GM18858 (cell line): ENCODE measurements around the gene IRF9.
A peak's percentile ranks its signal among the peaks of the same experiment; 100 is the strongest.

Source experiments
- ATAC-seq: cut with Tn5 transposase; IDR thresholded peaks from one replicate; pipeline ENCODE4 v1.9.1; 2021; ENCODE audit not compliant: unreplicated experiment

The IRF9 gene

DNA sequence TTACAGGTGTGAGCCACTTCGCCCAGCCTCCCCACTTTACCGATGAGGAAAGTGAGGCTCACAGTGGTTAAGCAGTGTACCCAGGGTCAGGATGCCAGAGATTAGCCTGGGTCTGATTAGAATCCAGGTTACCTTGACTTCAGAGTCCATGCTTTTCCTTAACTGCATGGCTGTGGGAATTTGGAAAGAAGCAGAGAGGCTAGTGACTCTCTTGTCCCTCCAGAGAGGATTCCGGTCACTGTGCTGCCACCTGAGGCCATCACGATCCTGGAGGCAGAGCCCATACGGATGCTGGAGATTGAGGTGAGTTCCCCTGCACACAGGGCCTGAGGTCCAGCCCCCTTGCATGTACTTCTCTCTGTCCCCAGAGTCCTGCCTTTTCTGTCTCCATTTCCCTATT, 15.5 kb downstream of the IRF9 start:
- no peak for ATAC-seq

DNA sequence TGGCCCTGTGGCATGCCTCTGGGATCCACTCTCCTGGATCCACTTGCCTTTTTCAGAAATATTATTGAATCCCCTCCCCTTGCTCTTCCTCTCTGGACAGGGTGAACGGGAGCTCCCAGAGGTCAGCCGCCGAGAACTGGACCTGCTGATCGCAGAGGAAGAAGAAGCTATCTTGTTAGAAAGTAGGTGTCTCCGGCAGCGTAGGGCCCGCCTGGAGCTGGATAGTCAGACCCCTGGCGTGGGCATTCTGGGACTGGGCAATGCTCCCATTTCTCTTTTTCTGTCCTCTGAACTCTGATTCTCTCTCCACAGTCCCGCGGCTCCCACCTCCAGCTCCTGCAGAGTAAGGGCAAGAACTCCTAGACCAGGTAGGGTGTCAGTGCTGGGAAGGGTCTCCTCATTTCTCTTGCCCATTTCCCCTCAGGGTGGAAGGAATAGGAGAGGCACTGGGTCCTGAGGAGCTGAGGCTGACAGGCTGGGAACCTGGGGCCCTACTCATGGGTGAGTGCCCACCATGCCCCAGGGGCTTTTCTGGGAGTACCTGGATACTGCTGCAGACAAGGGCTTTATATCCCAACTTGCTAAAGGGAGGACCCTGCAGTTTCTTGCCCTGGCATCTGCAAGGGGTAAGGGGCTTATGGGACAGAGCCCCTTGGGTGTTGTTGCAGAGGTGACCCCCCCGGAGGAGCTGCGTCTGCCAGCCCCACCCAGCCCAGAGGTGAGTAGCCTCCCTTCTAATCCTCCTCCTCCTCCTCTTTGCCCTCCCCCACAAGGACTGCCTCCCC, 16.2 kb downstream of the IRF9 start:
- no peak for ATAC-seq

GRCh38 chr14:24177891-24178290, 16.8 kb downstream of the IRF9 start:
- no peak for ATAC-seq

DNA sequence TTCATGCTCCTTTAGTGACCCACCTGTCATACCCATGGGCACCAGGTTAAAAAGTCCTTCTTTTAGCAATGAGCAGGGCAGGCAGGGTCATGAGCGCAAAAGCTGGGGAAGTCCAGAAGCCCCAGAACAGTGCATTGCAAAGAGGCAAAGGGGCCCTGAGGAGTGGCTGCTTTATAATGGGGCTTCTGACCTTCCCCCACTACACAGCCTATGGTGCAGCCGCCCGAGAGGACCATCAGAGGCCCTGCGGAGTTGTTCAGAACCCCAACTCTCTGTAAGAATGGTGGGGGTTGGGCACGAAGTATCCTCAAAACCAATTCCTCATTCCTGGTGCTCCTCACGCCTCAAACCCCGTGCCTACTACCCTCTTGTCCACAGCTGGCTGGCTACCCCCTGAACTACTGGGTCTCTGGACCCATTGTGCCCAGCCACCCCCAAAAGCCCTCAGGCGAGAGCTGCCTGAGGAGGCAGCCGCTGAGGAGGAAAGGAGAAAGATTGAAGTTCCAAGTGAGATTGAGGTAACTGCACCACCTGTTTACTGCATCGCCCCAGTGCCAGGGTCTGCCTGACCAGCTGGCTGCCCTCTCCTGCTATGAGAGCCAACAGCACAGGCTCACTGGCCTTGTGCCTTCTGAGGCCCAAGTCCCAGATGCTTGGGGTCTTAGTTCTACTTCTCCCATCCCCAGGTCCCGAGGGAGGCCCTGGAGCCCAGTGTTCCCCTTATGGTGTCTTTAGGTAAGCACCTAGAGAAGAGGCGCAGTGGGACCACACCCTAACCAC, 17.5 kb downstream of the IRF9 start:
- no peak for ATAC-seq

DNA sequence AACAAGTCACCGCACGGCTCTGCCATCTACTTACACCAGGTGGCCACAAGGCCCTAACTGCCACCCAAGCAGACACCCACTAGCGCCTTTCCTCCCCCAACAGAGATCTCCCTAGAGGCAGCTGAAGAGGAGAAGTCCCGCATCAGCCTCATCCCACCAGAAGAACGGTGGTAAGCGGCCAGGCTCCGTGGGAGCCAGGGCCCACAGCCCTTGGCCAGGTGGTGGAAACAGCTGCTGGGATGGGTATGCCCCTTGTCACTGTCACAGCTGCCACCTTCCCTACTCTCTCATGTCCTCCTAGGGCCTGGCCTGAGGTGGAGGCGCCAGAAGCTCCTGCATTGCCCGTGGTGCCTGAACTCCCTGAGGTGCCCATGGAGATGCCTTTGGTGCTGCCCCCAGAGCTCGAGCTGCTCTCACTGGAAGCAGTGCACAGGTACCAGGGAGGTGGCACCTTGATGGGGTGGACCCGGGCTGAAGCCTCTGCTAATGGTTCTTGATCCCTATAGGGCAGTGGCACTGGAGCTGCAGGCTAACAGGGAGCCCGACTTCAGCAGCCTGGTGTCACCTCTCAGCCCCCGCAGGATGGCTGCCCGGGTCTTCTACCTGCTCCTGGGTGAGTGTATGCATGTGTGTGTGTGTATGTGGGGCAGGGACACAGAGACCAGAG, 18.4 kb downstream of the IRF9 start:
- no peak for ATAC-seq

- no peak for ATAC-seq
Observed at GRCh38 chr14:24179961-24180796, 19.1 kb downstream of the IRF9 start.

DNA sequence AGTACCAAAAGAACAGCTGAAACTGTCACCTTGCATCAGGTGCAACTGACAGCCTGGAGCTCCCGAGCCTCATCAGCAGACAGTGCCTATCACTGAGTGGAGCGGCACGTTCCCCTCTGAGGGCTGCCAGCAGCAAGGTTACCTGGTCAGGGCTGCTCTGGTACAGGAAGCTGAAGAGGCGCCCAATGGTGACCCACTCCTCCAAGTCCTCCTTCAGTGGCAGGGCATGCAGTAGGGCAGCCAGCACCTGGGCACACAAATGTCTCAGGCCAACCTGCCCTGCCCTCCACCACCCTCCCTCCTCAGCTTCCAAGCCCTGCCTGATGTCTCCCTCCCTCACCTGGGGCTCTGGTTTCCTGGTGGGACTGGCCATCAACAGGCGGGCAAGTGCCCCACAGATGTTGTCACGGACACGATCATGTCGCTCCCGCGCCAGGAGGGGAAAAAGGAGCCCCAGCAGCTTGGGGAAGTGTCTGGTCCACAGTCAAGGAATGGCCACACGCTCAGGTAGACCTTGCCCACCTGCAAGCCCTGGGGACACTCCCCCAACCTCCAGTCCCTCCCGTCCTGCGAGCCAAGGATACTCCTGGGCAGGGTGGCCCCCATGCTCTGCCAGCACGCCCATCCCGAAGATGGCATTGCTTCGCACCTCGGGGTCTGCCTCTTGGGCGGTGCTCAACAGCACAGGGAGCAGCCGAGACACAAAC, 20.5 kb downstream of the IRF9 start:
- no peak for ATAC-seq

GRCh38 chr14:24182110-24182882, 21.2 kb downstream of the IRF9 start:
- no peak for ATAC-seq

DNA sequence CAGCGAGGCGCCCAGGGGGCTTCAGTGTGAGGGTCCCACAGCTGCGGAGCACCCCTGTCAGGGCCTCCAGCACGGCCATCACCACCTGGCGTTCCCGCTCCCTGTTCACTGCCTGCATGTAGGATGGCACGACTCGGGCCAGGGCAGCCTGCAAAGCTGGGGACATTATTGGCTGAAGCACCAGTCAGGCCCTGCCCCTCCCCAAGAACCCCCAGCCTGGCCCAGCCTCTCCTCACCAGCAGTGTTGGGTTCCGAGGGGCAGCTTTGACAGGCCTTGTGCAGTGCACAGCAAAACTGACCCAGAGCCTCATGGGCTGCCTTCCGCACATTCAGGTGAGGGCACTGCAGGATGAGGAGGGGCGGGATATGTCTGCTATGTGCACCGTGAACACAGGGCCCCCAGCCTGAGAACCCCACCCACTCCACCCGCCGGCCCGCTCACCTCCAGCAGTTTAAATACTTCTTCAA, 22.0 kb downstream of the IRF9 start:
- ATAC-seq: no peak

GRCh38 chr14:24184104-24184970, 23.3 kb downstream of the IRF9 start:
- ATAC-seq: no peak

- no peak for ATAC-seq
Observed at GRCh38 chr14:24185026-24185425, 24.0 kb downstream of the IRF9 start.

DNA sequence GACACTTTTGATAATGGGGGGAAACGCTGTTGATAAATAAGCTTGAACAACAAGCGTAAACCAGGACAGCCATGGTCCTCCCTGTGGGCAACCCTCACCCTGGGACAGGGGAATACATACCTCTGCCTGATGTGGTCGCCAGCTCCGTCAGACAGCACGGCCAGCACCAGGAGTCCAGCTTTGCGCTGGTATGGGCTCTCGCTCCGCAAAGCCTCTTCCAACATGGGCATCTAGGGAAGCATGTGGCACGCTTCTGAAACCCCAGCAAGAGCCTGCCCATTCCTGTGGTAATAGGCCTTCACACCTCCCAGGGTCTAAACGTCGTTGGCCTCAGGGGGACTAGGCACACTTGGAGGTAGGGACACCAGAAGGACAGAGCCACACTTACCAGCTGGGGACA, 24.7 kb downstream of the IRF9 start:
- no peak for ATAC-seq

DNA sequence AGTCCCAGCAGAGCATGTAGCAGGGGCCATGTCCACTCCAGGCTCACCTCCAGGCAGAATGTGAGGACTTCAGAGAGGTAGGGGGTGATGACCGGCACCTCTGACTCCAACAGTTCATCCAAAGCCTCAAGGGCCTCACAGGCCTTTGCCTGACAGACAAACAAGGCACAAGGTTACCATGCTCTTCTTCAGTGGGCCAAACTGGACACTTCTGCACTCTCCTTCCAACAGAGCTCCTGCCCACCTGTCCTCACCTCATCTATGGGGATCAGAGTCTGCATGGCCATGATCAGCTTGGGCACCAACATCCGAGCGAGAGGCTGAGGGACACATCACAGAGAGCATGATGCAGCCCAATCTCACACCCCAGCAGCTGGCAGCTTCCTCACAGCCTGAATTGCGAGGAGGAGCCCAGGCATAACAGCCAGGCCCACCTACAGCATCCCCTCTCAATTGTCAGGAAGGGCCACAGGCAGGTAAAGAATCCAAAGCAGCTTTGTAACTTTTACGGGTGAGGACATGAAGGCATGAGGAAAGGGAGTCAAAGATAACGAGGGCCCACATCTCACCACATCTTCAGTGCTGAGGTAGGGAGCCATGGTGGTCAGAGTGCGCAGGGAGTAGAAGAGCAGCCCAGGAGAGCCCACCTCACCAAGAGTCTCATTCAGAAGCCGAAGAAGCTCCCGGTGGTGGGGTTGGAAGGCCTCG, 25.9 kb downstream of the IRF9 start:
- ATAC-seq: no peak

DNA sequence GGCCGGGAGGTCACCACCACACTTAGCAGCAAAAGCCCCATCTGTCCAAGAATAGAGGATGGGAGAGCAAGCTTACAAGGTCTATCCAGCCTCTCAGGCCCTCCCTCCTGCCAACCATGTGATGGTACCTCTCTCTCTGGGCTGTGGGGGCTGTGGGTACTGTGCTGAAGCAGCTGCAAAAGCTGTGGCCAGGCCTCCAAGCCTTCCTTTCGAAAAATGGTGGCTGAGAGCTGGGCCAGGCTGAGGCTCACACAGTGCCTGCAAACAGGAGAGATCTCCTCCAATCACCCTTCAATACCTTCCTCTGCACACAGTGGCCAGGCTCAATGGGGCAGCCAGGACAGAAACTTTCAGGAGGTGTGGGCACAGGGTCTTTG, 26.5 kb downstream of the IRF9 start:
- no peak for ATAC-seq

- ATAC-seq: peak; percentile 88
Observed at GRCh38 chr14:24188251-24189058, 27.4 kb downstream of the IRF9 start, which contains the start of gene IPO4. Gene IPO4 (minus strand): TSS chr14:24188816. CDS start chr14:24188787, 29 bp downstream.

DNA sequence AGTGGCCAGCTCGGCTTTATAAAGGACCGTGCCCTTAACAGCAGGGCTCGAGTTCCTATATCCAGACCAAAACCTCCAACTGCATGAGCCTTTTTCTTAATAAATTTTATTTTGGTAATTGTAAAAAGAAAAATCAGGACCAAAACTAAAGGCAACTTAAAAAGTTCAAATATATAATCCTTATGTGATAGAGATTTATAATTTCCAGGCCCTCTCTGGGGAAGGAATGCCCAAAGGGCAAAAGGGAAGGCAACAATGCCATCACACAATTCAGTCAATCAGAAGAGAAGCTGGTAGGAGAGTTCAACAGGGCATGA, 28.0 kb downstream of the IRF9 start:
- no peak for ATAC-seq

GRCh38 chr14:24189460-24189859, 28.4 kb downstream of the IRF9 start:
- no peak for ATAC-seq
